Measurements from ENCODE around the gene ATXN2.

ATXN2 gene

DNA sequence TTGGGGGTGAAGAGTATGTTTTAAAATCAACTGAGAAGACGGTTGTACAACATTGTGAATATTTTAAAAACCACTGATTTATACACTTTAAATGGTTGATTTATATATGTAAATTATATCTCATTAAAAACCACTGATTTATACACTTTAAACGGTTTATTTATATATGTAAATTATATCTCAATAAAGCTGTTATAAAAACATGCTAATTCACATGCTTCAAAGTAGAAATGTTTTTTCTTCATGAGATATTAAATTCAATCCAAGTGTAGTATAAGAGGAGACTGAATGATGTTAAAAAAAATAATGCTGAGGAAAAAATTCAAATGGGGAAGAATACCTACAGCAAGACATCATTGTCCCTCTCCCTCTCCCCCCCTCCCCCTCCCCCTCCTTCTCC lies 92.9 kb downstream of the ATXN2 start (continued):
- TF ChIP-seq, protein P1, sequence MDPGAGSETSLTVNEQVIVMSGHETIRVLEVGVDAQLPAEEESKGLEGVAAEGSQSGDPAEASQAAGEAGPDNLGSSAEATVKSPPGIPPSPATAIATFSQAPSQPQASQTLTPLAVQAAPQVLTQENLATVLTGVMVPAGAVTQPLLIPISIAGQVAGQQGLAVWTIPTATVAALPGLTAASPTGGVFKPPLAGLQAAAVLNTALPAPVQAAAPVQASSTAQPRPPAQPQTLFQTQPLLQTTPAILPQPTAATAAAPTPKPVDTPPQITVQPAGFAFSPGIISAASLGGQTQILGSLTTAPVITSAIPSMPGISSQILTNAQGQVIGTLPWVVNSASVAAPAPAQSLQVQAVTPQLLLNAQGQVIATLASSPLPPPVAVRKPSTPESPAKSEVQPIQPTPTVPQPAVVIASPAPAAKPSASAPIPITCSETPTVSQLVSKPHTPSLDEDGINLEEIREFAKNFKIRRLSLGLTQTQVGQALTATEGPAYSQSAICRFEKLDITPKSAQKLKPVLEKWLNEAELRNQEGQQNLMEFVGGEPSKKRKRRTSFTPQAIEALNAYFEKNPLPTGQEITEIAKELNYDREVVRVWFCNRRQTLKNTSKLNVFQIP (CRISPR knock-in tag; IDR thresholded peaks at IDR 0.05; ENCODE audit: borderline replicate concordance, low read depth), result no peak
- no peak for TF ChIP-seq GLIS3 (CRISPR knock-in tag; IDR thresholded peaks at IDR 0.05)
- TF ChIP-seq ZNF70 (CRISPR knock-in tag; IDR thresholded peaks at IDR 0.05), result no peak
- TF ChIP-seq ISL1 (CRISPR knock-in tag; IDR thresholded peaks at IDR 0.05), result no peak

DNA sequence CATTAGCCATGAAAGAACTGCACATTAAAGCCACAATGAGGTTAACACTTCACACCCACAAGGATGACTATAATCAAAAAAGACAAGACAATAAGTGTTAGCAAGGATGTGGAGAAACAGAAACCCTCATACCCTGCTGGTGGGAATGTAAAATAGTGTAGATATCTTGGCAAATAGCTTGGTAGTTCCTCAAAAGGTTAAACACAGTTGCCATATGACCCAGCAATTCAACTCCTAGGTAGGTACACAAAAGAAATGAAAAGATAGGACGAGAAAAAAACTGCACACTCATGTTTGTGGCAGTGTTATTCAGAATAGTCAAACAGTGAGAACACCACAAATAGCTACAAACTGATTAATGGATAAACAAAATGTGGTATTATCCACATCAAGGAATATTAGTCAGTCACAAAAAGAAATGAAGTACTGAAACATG lies 93.5 kb downstream of the ATXN2 start:
- no peak for ATAC-seq
- no peak for TF ChIP-seq ZFP3 (CRISPR knock-in tag; IDR thresholded peaks at IDR 0.05)
- TF ChIP-seq, protein P2, sequence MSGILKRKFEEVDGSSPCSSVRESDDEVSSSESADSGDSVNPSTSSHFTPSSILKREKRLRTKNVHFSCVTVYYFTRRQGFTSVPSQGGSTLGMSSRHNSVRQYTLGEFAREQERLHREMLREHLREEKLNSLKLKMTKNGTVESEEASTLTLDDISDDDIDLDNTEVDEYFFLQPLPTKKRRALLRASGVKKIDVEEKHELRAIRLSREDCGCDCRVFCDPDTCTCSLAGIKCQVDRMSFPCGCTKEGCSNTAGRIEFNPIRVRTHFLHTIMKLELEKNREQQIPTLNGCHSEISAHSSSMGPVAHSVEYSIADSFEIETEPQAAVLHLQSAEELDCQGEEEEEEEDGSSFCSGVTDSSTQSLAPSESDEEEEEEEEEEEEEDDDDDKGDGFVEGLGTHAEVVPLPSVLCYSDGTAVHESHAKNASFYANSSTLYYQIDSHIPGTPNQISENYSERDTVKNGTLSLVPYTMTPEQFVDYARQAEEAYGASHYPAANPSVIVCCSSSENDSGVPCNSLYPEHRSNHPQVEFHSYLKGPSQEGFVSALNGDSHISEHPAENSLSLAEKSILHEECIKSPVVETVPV (CRISPR knock-in tag; IDR thresholded peaks at IDR 0.05), result no peak
- TF ChIP-seq, protein P3, sequence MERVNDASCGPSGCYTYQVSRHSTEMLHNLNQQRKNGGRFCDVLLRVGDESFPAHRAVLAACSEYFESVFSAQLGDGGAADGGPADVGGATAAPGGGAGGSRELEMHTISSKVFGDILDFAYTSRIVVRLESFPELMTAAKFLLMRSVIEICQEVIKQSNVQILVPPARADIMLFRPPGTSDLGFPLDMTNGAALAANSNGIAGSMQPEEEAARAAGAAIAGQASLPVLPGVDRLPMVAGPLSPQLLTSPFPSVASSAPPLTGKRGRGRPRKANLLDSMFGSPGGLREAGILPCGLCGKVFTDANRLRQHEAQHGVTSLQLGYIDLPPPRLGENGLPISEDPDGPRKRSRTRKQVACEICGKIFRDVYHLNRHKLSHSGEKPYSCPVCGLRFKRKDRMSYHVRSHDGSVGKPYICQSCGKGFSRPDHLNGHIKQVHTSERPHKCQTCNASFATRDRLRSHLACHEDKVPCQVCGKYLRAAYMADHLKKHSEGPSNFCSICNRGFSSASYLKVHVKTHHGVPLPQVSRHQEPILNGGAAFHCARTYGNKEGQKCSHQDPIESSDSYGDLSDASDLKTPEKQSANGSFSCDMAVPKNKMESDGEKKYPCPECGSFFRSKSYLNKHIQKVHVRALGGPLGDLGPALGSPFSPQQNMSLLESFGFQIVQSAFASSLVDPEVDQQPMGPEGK (CRISPR knock-in tag; IDR thresholded peaks at IDR 0.05; ENCODE audit: borderline replicate concordance), result no peak
- no peak for TF ChIP-seq ZNF70 (CRISPR knock-in tag; IDR thresholded peaks at IDR 0.05)
- no peak for TF ChIP-seq ISL1 (CRISPR knock-in tag; IDR thresholded peaks at IDR 0.05)
- TF ChIP-seq OSR1 (CRISPR knock-in tag; IDR thresholded peaks at IDR 0.05), result no peak
- TF ChIP-seq, protein P4, sequence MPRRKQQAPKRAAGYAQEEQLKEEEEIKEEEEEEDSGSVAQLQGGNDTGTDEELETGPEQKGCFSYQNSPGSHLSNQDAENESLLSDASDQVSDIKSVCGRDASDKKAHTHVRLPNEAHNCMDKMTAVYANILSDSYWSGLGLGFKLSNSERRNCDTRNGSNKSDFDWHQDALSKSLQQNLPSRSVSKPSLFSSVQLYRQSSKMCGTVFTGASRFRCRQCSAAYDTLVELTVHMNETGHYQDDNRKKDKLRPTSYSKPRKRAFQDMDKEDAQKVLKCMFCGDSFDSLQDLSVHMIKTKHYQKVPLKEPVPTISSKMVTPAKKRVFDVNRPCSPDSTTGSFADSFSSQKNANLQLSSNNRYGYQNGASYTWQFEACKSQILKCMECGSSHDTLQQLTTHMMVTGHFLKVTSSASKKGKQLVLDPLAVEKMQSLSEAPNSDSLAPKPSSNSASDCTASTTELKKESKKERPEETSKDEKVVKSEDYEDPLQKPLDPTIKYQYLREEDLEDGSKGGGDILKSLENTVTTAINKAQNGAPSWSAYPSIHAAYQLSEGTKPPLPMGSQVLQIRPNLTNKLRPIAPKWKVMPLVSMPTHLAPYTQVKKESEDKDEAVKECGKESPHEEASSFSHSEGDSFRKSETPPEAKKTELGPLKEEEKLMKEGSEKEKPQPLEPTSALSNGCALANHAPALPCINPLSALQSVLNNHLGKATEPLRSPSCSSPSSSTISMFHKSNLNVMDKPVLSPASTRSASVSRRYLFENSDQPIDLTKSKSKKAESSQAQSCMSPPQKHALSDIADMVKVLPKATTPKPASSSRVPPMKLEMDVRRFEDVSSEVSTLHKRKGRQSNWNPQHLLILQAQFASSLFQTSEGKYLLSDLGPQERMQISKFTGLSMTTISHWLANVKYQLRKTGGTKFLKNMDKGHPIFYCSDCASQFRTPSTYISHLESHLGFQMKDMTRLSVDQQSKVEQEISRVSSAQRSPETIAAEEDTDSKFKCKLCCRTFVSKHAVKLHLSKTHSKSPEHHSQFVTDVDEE (CRISPR knock-in tag; IDR thresholded peaks at IDR 0.05), result no peak
- no peak for TF ChIP-seq PPARA (CRISPR knock-in tag; IDR thresholded peaks at IDR 0.05; ENCODE audit: borderline replicate concordance)
- TF ChIP-seq GLIS3 (CRISPR knock-in tag; IDR thresholded peaks at IDR 0.05), result no peak

DNA sequence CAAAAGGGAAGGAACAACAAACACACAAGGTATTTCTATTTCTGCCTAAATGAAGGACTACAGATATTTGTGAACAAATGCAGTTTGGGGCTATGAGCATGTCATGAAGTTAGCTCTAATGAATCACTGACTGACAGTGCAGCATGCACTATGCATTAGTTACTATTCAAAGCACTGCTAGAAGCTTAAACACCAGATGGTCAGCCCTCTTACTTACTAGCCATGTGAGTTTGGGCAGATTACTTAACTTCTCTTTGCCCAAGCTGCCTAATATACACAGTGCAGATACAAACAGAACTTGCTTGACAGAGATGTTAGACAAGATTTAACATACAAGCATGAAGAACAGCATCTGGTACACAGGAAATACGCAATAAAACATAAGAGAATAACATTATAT lies 96.0 kb downstream of the ATXN2 start:
- no peak for ATAC-seq
- TF ChIP-seq ZNF8 (CRISPR knock-in tag; IDR thresholded peaks at IDR 0.05) (no peak), ZFP3 (CRISPR knock-in tag; IDR thresholded peaks at IDR 0.05) (no peak), ZFP30 (CRISPR knock-in tag; IDR thresholded peaks at IDR 0.05) (no peak), TCF4 (CRISPR knock-in tag; IDR thresholded peaks at IDR 0.05; ENCODE audit: borderline replicate concordance) (no peak), GLIS3 (CRISPR knock-in tag; IDR thresholded peaks at IDR 0.05) (no peak), BACH2 (CRISPR knock-in tag; IDR thresholded peaks at IDR 0.05; ENCODE audit: borderline replicate concordance) (no peak), TOX (CRISPR knock-in tag; IDR thresholded peaks at IDR 0.05; ENCODE audit: borderline replicate concordance) (no peak), RARB (CRISPR knock-in tag; IDR thresholded peaks at IDR 0.05) (no peak), ZNF70 (CRISPR knock-in tag; IDR thresholded peaks at IDR 0.05) (no peak), ARNTL (CRISPR knock-in tag; IDR thresholded peaks at IDR 0.05; ENCODE audit: borderline replicate concordance, low read depth) (no peak), ZNF565 (CRISPR knock-in tag; conservative IDR thresholded peaks at IDR 0.05; ENCODE audit: low read depth) (no peak), ISL1 (CRISPR knock-in tag; IDR thresholded peaks at IDR 0.05) (no peak), OSR1 (CRISPR knock-in tag; IDR thresholded peaks at IDR 0.05) (no peak), ZC3H10 (CRISPR knock-in tag; IDR thresholded peaks at IDR 0.05) (no peak)
- TF ChIP-seq, protein P1 (CRISPR knock-in tag; IDR thresholded peaks at IDR 0.05; ENCODE audit: borderline replicate concordance, low read depth), result no peak
- TF ChIP-seq, protein P2 (CRISPR knock-in tag; IDR thresholded peaks at IDR 0.05), result no peak
